ENCODE data around the gene CCZ1B.
A peak's percentile ranks its signal among the peaks of the same experiment; 100 is the strongest.
"Not testable (repeated sequence)": the region's sequence is repeated elsewhere in the genome, so short reads cannot be mapped to it uniquely, and the experiment has no call there.

The CCZ1B gene

DNA sequence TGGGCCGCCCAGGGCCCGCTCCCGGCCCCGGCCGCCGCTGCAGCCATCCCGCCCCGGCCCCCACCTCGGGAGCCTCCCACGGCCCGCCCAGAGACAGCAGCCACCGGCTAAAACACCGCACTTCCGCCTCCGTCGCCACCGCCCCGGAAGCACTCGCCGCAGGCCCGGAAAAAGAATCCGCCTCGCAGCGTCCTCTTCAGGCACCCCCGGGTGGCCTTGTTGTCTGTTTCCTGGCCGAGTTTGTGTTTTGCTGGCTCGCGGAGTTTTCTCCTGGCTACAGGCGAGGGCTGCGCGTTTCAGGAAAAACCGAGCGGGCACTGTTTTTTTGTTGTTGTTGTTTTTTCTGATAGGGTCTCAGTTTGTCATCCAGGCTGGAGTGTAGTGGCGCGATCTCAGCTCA is at the start of gene CCZ1B:
TSS of gene CCZ1B (minus strand) at position 125 of the 400 bp plus-strand sequence. CDS start at position 47, 78 bp downstream.
- DNase-seq = peak; percentile 92

GRCh38 chr7:6875022-6875421 is 48.9 kb upstream of the CCZ1B start:
- DNase-seq = not testable (repeated sequence)

GRCh38 chr7:6872246-6872945 is 46.3 kb upstream of the CCZ1B start:
- not testable (repeated sequence) for DNase-seq

DNA sequence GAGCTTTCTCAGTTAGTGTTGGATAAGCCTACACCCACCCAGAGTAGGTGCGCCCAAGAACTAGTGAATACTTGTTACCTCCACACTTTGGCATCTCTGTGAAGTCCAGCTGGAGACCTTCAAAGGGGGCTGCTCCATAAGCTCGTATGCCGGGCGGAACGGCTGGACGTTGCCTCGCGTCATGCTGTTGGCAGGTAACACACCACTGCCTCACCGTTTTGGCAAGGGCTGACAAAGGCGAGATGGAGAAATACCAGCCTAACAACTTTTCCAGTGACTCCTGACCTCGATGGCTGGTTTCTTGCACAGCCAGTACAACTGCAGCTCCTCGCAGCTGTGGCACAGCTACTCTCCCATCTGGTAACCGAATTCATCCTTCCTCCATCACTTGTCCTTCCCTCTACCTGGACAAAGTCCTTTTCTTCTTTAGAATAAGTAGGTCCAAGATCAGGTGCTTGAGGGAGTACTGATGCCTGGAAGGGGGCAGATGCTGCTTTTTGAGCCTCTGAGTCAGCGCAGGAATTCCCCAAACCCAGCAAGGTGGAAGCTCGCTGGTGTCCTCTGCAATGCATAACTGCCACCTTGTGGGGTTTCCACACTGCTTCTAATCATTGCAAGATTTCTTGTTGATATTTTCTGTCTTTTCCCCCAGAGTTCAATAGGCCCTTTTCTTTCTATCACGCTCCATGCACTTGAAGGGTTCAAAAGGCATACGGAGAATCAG is 45.5 kb upstream of the CCZ1B start:
- DNase-seq = not testable (repeated sequence)

- DNase-seq = not testable (repeated sequence)
Observed at GRCh38 chr7:6864751-6865150, 38.7 kb upstream of the CCZ1B start.

DNA sequence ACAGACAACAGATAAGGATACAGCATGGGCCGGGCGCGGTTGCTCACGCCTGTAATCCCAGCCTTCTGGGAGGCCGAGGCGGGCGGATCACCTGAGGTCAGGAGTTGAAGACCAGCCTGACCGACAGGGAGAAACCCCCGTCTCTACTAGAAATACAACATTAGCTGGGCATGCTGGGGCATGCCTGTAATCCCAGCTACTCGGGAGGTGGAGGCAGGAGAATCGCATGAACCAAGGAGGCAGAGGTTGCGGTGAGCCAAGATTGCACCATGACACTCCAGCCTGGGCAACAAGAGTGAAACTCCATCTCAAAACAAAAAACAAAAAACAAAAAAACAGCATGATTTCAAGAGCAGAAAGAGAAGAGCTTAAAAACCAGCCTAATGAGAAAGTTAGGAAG is 38.1 kb upstream of the CCZ1B start:
- DNase-seq = not testable (repeated sequence)

DNA sequence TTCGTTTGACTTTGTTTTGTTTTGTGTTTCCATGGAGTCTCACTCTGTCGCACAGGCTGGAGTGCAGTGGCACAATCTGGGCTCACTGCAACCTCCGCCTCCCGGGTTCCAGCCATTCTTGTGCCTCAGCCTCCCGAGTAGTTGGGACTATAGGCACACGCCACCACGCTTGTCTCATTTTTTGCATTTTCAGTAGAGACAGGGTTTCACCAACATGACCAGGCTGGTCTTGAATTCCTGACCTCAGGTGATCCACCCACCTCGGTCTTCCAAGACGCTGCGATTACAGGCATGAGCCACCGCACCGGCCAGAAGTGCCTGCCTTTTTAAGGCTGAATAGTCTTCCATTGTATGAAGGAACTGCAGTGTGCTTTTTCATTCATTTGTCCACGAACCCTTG is 36.8 kb upstream of the CCZ1B start:
- DNase-seq = not testable (repeated sequence)

DNA sequence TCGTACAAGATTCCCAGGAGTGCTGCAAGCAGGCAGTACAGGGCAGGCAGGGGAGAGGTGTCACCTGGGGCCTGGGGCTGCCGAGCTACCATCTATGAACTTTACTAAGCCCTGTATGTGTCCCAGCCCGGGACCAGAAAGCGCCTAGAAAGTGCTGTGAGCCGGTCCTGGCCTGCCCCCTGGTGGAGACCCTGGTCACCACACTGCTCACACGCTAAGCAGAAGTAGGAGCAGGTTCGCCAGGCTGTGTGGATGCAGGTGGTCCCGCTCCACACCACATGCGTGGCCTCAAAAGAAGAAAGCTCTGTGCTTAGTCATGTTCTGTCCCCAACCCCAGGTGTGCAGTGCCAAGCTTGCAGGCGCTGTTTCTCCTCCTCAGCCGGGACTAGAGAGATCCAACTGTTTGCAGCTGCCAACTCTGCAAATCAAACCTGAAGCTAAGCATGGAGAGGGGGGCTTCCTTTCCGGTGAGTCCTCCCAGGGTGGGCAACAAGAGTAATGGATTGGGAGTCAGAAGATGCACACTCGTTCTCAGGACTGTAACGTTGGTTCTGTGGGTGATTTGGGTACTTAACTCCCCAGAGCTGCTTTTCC is 31.7 kb upstream of the CCZ1B start:
- DNase-seq = peak; percentile 87 to 88

DNA sequence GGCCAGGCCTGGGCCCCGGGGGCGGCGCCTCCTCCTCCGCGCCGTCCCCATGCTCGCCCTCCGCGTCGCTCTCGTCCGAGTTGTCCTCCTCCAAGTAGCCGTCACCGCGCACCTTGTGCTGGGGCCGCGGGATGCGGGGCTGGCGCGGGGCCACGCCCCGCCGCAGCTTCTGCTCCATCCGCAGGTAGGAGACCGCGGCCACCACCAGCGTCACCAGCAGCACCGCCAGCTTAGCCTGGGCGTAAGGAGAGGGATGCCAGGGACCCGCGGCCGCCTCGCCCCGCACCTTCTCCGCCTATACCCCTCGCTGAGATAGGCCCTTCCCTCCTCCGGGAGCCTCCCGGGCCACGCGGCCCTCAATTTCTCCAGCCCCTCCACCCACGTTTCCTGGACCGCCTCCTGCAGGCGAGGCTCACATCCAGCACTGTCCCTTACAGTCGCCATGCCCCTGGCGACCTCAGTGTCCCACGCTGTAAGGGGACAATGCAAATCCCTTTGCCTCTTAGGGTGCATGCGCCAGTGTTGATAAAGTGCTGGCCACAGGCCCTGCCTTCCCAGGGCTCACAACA is 29.6 kb upstream of the CCZ1B start:
- not testable (repeated sequence) for DNase-seq

- not testable (repeated sequence) for DNase-seq
Observed at GRCh38 chr7:6854747-6855562, 28.9 kb upstream of the CCZ1B start.

- not testable (repeated sequence) for DNase-seq
Observed at GRCh38 chr7:6853681-6854080, 27.6 kb upstream of the CCZ1B start.

DNA sequence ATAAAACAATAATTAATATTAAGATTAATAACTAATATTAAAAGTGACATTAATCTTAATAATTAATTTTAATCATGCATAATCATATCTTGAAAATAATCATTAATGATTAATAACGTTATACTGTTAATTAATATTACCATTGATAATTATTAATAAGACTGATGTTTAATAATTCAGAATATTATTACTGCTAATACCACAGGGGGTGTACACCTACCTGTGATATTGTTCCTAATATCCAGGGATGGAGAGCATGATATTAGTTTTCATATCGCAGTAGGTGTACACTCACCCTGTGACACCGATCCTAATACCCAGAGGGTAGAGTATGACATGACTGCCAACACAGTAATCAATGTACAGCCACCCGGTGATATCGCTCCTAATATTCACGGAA is 23.1 kb upstream of the CCZ1B start:
- not testable (repeated sequence) for DNase-seq

GRCh38 chr7:6847751-6848150 is 21.7 kb upstream of the CCZ1B start:
- DNase-seq = not testable (repeated sequence)

DNA sequence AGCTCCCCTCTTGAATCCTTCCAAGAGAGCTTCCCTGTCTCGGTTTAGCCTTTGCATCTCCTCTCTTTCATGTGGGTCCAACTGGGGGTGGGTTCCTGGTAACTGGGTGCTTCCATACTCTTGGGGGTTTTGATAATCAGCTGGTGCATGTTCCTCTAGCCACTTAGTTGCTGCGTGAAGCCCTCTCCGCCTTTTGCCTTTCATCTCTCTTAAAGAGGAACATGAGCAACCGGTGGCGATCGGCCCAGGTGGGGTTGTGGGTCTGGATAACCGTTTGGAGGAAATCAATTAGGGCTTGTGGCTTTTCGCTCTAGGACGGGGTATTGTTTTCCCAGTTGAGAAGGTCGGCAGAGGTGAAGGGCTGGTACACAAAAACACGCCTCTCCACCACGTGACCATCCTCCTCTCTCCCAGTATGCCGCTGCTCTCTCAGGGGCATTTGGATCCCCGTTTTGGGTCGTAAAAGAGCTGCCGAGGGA is 19.9 kb upstream of the CCZ1B start:
- not testable (repeated sequence) for DNase-seq

GRCh38 chr7:6843654-6844053 is 17.6 kb upstream of the CCZ1B start:
- not testable (repeated sequence) for DNase-seq

DNA sequence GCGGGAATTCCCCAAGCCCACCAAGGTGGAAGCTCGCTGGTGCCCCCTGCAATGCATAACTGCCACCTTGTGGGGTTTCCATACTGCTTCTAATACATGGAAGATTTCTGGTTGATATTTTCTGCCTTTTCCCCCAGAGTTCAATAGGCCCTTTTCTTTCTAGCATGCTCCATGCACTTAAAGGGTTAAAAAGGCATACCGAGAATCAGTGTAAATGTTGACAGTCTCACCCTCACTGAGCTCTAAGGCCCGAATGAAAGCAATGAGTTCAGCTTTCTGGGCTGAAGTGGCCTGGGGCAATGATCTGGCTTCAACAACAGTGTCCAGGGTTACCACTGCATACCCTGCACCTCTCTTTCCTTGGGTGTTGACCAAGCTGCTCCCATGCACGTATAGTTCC is 17.0 kb upstream of the CCZ1B start:
- DNase-seq = not testable (repeated sequence)

DNA sequence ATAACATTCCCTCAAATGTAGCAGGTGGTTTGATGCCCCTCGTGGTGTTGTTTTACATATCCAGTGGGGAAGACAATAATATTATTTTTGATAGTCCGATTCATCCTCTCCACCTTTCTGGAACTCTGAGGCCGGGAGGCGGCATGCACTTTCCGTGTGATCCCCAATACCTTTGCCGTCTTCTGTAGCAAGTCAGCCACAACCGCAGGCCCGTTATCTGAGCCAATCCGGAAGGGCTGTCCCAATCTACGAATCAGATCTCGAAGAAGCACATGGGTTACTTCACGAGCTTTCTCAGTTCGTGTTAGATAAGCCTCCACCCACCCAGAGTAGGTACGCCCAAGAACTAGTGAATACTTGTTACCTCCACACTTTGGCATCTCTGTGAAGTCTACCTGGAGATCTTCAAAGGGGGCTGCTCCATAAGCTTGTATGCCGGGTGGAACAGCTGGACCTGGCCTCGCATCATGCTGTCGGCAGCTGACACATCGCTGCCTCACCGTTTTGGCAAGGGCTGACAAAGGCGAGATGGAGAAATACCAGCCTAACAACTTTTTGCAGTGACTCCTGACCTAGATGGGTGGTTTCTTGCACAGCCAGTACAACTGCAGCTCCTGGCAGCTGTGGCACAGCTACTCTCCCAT is 16.3 kb upstream of the CCZ1B start:
- DNase-seq = not testable (repeated sequence)

- DNase-seq = not testable (repeated sequence)
Observed at GRCh38 chr7:6837081-6837480, 11.0 kb upstream of the CCZ1B start.

DNA sequence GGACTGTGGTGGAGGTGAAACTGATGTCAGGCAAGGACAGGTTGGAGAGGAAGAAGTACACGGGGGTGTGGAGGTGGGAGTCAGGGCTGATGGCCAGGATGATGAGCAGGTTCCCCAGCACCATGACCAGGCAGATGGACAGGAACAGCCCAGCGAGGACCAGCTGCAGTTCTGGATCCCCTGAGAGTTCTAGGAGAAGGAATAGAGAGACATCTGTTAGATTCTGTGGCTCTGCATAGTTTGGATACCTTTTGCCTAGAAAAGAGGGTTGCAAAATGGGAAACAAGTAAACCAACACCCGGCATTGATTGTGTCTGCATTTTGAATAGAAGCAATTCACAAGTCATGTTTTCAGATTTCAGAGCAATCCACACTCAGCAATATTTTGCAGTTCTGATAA is 9.4 kb upstream of the CCZ1B start:
- not testable (repeated sequence) for DNase-seq

- no peak for DNase-seq
Observed at GRCh38 chr7:6833636-6834035, 7.6 kb upstream of the CCZ1B start.

DNA sequence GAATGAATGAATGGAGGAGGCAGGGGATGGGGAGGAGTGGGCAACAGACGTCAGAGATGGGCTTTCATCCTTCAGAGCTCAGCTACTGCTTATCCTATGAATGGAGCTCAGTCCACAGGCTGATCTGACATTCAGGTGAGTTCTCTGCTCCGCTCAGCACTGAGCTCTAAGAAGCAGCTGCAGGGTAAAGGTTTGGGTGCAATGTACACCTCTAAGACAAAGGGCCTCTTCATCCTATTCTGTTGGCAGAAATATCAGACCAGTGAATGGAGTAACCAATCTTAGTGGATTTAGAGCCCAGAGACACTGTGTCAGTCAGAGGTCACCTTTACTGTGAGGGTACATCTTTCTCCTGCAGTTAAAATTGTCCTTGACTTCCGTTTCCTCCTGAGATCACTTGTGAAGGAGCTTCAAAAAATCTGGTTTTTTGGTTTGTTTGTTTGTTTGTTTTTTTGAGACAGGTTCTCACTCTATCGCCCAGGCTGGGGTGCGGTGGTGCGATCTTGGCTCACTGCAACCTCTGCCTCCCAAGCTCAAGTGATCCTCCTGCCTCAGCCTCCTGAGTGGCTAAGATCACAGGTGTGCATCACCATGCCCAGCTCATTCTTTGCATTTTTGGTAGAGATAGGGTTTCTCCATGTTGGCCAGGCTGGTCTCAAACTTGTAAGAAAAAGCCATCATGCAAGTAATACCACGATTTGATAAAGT is 5.1 kb upstream of the CCZ1B start:
- DNase-seq = no peak

Data from activated T-cell treated with anti-CD3 and anti-CD28 coated beads, Interleukin-2, amount 50 U/mL, for 48 hours (primary cell).